HCT116 (cell line): ENCODE results near the gene COPA.

Experiments
- CBX3 ChIP-seq: IDR thresholded peaks from 2 replicates; pipeline ENCODE4 v1.6.1; 2012; ENCODE audit warnings: low read depth
- CEBPB ChIP-seq: IDR thresholded peaks from 2 replicates; pipeline ENCODE4 v1.6.1; 2012; ENCODE audit warnings: low read depth
- ELF1 ChIP-seq: IDR thresholded peaks from 2 replicates; pipeline ENCODE4 v1.6.1; 2012; ENCODE audit warnings: low read depth, borderline replicate concordance
- EZH2 ChIP-seq: fragments of 200-600 bp; sonication (generic); IDR thresholded peaks from 2 replicates; pipeline ENCODE4 v1.6.1; 2017; ENCODE audit warnings: antibody characterized with exemption, mixed run types
- JUND ChIP-seq: IDR thresholded peaks from 2 replicates; pipeline ENCODE4 v1.6.1; 2012
- POLR2A ChIP-seq: IDR thresholded peaks from 2 replicates; pipeline ENCODE4 v1.7.0; 2011; ENCODE audit warnings: borderline replicate concordance; ENCODE audit not compliant: insufficient read depth, insufficient read length; ENCODE audit errors: extremely low read depth
- SIN3A ChIP-seq: IDR thresholded peaks from 2 replicates; pipeline ENCODE4 v1.6.1; 2012; ENCODE audit warnings: low read depth
- SP1 ChIP-seq: IDR thresholded peaks from 2 replicates; pipeline ENCODE4 v1.6.1; 2012; ENCODE audit warnings: low read depth
- YY1 ChIP-seq: IDR thresholded peaks from 2 replicates; pipeline ENCODE4 v1.6.1; 2011; ENCODE audit warnings: low read length, low read depth, moderate library complexity, mild to moderate bottlenecking; ENCODE audit not compliant: insufficient replicate concordance; ENCODE audit errors: extremely low read depth
- ZNF274 ChIP-seq: fragments of 200-500 bp; sonication (Bioruptor generic); IDR thresholded peaks from 2 replicates; pipeline ENCODE4 v1.6.1; 2014; ENCODE audit warnings: mild to moderate bottlenecking, low read depth, low read length, inconsistent platforms
- TF ChIP-seq, protein P1 (sequence below): IDR thresholded peaks from 2 replicates; pipeline ENCODE4 v1.6.1; 2012
- TF ChIP-seq, protein P2 (sequence below), 3 experiments: fragments of 200-600 bp in 1 of 3; sonication (generic) in 1 of 3; IDR thresholded peaks in 2 of 3; conservative IDR thresholded peaks in 1 of 3; 2 replicates each; pipeline ENCODE4 v1.5.1; 2012 to 2017; ENCODE audit warnings: low read depth in 2 of 3, low read length in 2 of 3, antibody characterized with exemption in 1 of 3, borderline replicate concordance in 1 of 3, control low read depth in 1 of 3, mild to moderate bottlenecking in 1 of 3, mixed read lengths in 1 of 3, mixed run types in 1 of 3, moderate library complexity in 1 of 3; ENCODE audit not compliant: insufficient read depth in 1 of 3
- TF ChIP-seq, protein P3 (sequence below): IDR thresholded peaks from 2 replicates; pipeline ENCODE4 v1.6.1; 2012; ENCODE audit warnings: low read depth
- TF ChIP-seq, protein P4 (sequence below): IDR thresholded peaks from 2 replicates; pipeline ENCODE4 v1.6.1; 2012

DNA sequence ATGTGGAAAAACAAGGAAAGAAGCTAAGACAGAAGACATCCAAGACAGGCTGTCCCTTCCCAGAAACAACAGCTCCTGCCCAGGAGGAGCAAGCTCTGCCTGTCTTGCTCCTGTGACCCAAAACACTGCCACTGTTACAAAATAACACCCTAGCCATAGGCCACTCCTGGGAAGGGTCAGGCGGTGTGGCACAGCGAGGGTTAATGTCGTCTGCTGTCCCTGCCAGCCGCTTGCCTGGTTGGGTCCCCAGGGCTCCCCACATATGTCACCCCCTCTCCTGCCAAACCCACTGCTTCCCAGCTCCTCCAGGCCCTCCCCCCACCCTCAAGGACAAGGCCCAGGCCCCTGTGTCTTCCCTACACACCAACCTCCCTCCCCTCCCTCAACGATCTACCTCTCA lies 20.0 kb upstream of the COPA start:
- TF ChIP-seq, protein P1, sequence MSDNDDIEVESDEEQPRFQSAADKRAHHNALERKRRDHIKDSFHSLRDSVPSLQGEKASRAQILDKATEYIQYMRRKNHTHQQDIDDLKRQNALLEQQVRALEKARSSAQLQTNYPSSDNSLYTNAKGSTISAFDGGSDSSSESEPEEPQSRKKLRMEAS, result no peak
- no peak for TF ChIP-seq POLR2A
- TF ChIP-seq, protein P2, sequence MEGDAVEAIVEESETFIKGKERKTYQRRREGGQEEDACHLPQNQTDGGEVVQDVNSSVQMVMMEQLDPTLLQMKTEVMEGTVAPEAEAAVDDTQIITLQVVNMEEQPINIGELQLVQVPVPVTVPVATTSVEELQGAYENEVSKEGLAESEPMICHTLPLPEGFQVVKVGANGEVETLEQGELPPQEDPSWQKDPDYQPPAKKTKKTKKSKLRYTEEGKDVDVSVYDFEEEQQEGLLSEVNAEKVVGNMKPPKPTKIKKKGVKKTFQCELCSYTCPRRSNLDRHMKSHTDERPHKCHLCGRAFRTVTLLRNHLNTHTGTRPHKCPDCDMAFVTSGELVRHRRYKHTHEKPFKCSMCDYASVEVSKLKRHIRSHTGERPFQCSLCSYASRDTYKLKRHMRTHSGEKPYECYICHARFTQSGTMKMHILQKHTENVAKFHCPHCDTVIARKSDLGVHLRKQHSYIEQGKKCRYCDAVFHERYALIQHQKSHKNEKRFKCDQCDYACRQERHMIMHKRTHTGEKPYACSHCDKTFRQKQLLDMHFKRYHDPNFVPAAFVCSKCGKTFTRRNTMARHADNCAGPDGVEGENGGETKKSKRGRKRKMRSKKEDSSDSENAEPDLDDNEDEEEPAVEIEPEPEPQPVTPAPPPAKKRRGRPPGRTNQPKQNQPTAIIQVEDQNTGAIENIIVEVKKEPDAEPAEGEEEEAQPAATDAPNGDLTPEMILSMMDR (IDR thresholded peaks at IDR 0.05 in 2 of 3, conservative IDR thresholded peaks at IDR 0.05 in 1 of 3; ENCODE audit: borderline replicate concordance in 1 of 3, insufficient read depth in 1 of 3, low read depth in 2 of 3, low read length in 2 of 3), result no peak
- TF ChIP-seq, protein P3, sequence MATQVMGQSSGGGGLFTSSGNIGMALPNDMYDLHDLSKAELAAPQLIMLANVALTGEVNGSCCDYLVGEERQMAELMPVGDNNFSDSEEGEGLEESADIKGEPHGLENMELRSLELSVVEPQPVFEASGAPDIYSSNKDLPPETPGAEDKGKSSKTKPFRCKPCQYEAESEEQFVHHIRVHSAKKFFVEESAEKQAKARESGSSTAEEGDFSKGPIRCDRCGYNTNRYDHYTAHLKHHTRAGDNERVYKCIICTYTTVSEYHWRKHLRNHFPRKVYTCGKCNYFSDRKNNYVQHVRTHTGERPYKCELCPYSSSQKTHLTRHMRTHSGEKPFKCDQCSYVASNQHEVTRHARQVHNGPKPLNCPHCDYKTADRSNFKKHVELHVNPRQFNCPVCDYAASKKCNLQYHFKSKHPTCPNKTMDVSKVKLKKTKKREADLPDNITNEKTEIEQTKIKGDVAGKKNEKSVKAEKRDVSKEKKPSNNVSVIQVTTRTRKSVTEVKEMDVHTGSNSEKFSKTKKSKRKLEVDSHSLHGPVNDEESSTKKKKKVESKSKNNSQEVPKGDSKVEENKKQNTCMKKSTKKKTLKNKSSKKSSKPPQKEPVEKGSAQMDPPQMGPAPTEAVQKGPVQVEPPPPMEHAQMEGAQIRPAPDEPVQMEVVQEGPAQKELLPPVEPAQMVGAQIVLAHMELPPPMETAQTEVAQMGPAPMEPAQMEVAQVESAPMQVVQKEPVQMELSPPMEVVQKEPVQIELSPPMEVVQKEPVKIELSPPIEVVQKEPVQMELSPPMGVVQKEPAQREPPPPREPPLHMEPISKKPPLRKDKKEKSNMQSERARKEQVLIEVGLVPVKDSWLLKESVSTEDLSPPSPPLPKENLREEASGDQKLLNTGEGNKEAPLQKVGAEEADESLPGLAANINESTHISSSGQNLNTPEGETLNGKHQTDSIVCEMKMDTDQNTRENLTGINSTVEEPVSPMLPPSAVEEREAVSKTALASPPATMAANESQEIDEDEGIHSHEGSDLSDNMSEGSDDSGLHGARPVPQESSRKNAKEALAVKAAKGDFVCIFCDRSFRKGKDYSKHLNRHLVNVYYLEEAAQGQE, result no peak
- no peak for TF ChIP-seq ELF1
- no peak for TF ChIP-seq ZNF274
- TF ChIP-seq SP1, result no peak
- TF ChIP-seq CEBPB, result no peak
- TF ChIP-seq JUND, result no peak
- no peak for TF ChIP-seq YY1
- TF ChIP-seq SIN3A, result no peak
- no peak for TF ChIP-seq EZH2
- TF ChIP-seq CBX3, result no peak
- TF ChIP-seq, protein P4, sequence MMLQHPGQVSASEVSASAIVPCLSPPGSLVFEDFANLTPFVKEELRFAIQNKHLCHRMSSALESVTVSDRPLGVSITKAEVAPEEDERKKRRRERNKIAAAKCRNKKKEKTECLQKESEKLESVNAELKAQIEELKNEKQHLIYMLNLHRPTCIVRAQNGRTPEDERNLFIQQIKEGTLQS, result no peak
